Eye (tissue), 1 donor: ENCODE data around the gene ATP6AP1.

Experiments
- DNase-seq: peaks from one replicate; pipeline ENCODE4 v3.0.0-alpha.2; 2015

ATP6AP1 gene

GRCh38 chrX:154430916-154431315 lies 2.4 kb downstream of the ATP6AP1 start:
- no peak for DNase-seq

GRCh38 chrX:154431341-154431740 lies 2.9 kb downstream of the ATP6AP1 start:
- DNase-seq: no peak

DNA sequence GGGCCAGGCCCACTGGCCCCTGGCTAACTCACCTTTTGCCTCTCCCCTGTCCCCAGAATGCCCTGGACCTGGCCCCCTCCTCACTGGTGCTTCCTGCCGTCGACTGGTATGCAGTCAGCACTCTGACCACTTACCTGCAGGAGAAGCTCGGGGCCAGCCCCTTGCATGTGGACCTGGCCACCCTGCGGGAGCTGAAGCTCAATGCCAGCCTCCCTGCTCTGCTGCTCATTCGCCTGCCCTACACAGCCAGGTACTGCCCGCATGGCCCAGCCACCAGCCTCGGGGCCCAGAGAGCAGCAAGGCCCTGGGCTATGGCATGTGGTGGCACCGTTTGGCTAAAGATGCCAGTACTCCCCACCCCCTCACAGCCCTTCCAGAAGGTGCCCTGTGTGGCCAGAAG lies 3.7 kb downstream of the ATP6AP1 start:
- DNase-seq: no peak

DNA sequence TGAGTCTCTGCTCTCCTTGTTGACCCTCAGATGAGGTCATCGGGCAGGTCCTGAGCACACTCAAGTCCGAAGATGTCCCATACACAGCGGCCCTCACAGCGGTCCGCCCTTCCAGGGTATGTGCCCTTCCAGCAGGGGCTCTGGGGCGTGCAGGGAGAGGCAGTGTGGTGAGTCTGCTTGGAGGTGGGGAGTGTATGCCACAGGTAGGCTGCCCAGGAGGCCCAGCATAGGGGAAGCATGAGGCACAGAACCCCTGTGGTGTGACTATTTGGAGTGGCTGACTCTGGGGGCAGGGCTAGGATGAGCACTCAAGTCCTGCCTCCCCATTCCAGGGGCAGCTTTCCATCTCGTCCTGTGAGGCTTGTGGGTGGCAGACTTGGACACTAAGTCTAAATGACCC lies 5.1 kb downstream of the ATP6AP1 start:
- no peak for DNase-seq

- no peak for DNase-seq
Measured at GRCh38 chrX:154434394-154435168, 6.1 kb downstream of the ATP6AP1 start.

GRCh38 chrX:154435171-154435733 lies 6.8 kb downstream of the ATP6AP1 start:
- DNase-seq: no peak

DNA sequence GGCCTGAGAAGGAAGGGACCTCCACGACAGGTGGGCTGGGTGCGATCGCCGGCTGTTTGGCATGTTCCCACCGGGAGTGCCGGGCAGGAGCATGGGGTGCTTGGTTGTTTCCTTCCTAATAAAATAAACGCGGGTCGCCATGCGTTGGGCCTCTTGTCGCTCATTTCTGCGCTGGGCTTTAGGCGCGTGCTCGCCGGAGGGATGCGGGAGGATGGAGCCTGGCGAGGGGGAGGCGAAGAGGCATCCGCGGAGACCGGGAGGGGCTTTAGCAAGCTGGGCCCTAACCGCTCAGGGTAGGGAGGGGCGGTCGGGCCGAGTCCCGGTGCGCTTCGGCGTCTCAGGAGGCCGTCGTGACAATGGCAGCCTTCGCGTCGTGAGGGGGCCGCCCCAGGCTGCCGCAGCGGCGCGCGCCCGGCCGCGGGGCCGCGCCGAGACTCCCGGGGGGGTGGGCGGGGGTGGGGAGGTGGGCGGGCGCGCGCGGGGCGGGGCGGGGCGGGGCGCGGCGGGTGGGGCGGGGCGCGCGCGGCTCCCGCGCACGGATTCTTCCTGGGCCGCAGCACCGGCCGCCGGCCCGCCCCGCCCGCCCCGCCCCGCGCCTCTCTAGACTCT lies 8.0 kb downstream of the ATP6AP1 start:
- peak; percentile 62 for DNase-seq

DNA sequence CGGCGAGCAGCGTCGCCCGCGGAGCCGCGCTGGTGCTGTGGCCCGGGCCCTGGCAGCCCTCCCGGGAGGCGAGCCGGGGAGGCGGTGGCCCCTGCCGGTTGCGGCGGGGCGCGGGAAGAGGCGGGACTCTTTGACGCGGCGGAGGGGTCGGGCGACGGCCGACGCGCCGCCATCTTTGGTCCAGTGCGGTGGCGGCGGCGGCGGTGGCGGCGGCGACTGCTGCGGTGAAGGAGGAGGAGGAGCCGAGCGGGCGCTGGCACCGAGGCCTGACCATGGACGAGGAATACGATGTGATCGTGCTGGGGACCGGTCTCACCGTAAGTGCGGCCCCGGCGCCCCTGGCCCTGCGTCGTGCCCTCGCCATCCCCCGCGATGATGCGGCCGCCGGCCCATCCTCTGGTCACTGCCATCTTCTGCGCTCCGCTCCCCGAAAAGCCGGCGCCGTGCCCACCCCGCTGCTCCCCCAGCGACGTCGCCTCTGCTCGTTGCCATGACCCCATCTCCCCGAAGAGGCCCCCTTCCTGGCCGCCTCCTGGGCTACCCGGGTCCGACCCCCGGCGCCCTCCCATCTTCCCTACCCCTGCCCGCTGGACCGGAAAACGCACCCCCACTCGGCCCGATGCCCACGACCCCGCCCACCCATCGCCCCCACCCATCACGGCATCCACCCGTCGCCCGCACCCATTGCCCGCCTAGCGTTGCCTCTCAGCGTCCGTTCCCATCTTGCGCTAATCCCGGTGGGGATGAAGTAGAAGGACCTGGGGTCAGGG lies 8.7 kb downstream of the ATP6AP1 start, which contains the start of gene GDI1:
Gene GDI1, plus strand, starts transcription at position 172 of the 770 bp plus-strand sequence. Its CDS starts 101 bp downstream, at position 273.
- peak; percentile 76 for DNase-seq

DNA sequence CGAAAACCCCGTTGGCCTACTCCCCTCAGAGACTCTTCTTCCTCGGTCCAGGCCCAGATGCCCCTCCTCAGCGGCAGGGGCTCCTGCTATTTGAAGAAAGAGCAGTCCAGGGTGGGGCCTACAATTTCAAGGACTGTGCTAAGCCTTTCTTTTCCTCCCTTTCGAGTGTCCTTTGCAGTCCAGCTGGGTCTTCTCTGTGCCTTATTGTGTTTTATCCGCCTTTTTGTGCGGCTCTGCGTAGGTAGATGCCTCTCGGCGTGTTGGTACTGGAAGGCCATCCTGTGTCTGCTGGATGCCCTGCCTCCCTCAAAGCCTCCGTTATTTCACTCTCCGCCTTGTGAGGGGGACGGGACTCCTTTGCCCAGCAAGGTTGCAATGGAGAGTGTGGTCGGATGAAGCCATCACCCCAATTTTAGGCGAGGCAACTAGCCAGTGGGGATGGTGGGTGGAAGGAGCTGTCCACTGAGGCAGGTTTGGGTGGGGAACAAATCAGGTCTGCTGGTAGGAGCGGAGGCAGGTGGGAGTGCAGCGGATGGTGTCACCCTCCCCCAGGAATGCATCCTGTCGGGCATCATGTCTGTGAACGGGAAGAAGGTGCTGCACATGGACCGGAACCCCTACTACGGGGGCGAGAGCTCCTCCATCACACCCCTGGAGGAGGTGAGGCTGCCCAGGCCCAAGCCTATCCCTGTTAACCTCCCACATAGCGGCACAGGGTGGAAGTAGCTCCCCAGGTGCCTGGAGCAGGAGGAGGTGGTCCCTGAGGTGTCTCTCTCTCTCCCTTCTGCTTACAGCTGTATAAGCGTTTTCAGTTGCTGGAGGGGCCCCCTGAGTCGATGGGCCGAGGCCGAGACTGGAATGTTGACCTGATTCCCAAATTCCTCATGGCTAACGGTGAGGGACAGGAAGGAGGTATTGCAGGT lies 9.8 kb downstream of the ATP6AP1 start:
- no peak for DNase-seq

DNA sequence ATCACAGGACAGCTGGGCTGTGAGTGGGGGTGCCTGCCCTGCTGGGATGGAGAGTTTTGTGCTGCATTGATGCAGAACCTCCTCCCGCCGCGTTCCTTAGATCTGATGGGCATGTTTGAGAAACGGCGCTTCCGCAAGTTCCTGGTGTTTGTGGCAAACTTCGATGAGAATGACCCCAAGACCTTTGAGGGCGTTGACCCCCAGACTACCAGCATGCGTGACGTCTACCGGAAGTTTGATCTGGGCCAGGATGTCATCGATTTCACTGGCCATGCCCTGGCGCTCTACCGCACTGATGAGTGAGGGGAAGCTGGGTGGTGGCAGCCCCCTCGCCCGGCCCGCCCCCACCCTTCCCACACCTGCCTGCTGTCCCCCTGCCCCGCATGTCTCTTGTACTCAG lies 11.4 kb downstream of the ATP6AP1 start:
- no peak for DNase-seq

DNA sequence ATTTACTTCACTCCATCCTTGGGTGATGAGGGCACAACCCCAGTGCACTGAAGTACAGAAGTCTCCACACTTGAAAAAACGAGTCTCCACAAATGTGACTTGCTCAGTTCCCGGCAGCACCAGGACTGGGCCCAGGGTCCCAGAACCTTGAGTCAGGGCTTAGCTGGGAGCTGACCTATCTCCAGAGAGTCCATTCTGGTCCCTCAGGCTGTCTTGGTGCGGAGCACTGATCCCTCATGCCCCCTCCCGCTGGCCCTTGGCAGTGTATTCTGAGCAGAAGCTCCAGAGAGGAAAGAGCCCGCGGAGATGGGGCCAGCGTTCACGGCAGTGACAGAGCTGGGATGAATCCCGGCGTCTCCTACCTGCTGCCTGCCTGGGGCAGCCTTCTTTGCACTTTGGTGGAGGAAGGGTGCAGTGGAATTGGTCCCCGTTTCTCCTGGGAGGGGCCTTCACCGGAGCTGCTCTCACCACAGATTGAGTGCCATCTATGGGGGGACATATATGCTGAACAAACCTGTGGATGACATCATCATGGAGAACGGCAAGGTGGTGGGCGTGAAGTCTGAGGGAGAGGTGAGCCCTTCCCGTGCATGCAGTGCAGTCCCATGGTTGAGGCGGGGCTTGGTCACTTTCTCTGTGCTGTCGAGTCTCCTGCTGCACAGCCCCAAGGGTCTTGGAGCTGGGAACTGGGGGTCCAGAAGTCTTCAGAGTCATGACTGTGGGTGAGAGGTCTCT lies 12.3 kb downstream of the ATP6AP1 start:
- no peak for DNase-seq

DNA sequence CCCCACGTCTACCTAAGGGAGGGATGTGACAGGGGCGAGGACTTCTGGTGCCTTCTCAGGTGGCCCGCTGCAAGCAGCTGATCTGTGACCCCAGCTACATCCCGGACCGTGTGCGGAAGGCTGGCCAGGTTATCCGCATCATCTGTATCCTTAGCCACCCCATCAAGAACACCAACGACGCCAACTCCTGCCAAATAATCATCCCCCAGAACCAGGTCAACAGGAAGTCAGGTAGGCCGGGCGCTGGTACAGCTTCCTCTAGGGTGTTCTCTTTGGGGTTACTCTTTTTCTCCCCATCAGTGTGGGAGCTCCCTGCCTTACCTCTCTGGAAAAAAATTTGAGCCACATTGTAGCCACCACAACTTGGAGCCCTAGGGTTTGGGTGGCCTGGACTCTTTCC lies 13.1 kb downstream of the ATP6AP1 start:
- no peak for DNase-seq

GRCh38 chrX:154441984-154442707 lies 13.7 kb downstream of the ATP6AP1 start:
- no peak for DNase-seq

- no peak for DNase-seq
Measured at GRCh38 chrX:154443479-154443910, 15.0 kb downstream of the ATP6AP1 start.

- DNase-seq: peak; percentile 78
Measured at GRCh38 chrX:154443992-154444754, 15.7 kb downstream of the ATP6AP1 start, which contains the start of gene FAM50A. Gene FAM50A, plus strand, starts transcription at chrX:154444141. Its CDS starts 95 bp downstream, at chrX:154444236.

GRCh38 chrX:154444755-154445246 lies 16.3 kb downstream of the ATP6AP1 start:
- DNase-seq: no peak

- no peak for DNase-seq
Measured at GRCh38 chrX:154445776-154446175, 17.3 kb downstream of the ATP6AP1 start.

GRCh38 chrX:154446430-154446829 lies 18.0 kb downstream of the ATP6AP1 start:
- no peak for DNase-seq

GRCh38 chrX:154448484-154448883 lies 20.0 kb downstream of the ATP6AP1 start:
- no peak for DNase-seq

DNA sequence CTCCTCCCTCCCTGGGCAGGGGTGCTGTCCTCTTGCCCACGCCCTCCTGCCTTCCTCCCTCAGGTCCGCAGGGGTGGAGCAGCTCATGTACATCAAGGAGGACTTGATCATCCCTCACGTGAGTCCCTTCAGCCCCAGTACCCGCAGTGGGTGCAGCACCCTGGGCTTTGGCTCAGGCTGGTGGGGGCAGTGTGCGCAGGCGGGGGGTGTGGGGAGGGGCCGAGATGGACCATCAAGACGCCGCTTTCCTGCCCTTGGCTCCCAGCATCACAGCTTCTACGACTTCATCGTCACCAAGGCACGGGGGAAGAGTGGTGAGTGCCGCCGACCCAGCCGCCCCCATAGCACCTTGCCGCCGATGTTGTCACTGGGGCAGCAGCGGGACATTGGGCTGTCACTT lies 21.1 kb downstream of the ATP6AP1 start:
- DNase-seq: no peak
